H1 (cell line): Measurements from ENCODE around the gene TNFRSF14.

Experiments
- CEBPB ChIP-seq: IDR thresholded peaks from 2 replicates; pipeline ENCODE4 v1.6.1; 2012; ENCODE audit warnings: low read depth, low read length
- EP300 ChIP-seq, 2 experiments: IDR thresholded peaks; 1 replicate in 1 of 2; 2 replicates in 1 of 2; pipeline ENCODE4 v1.6.1; 2011 to 2012; ENCODE audit warnings: low read depth in 2 of 2, low read length in 2 of 2, mild to moderate bottlenecking in 2 of 2, borderline replicate concordance in 1 of 2, inconsistent platforms in 1 of 2, moderate library complexity in 1 of 2
- EZH2 ChIP-seq: fragments of 200-600 bp; sonication (generic); IDR thresholded peaks from 2 replicates; pipeline ENCODE4 v1.7.1; 2012; ENCODE audit warnings: low read depth, mild to moderate bottlenecking, moderate library complexity, low read length, inconsistent platforms; ENCODE audit not compliant: severe bottlenecking
- MAFK ChIP-seq: IDR thresholded peaks from 2 replicates; pipeline ENCODE4 v1.6.1; 2012; ENCODE audit warnings: low read depth, mild to moderate bottlenecking, improper control_type of control experiment, low read length
- PHF8 ChIP-seq: fragments of 200-600 bp; sonication (generic); conservative IDR thresholded peaks from 2 replicates; pipeline ENCODE4 v1.7.1; 2012; ENCODE audit warnings: low read depth, mild to moderate bottlenecking, inconsistent platforms, low read length, moderate library complexity
- POLR2A ChIP-seq, 2 experiments: IDR thresholded peaks; 1 replicate in 1 of 2; 2 replicates in 1 of 2; pipeline ENCODE4 v1.6.1; 2011; ENCODE audit warnings: low read depth in 2 of 2, low read length in 2 of 2, mild to moderate bottlenecking in 2 of 2; ENCODE audit errors: control extremely low read depth in 1 of 2
- RAD21 ChIP-seq, 2 experiments: IDR thresholded peaks in 1 of 2; conservative IDR thresholded peaks in 1 of 2; 2 replicates each; pipeline ENCODE4 v1.6.1; 2011; ENCODE audit warnings: low read depth in 2 of 2, low read length in 2 of 2, improper control_type of control experiment in 1 of 2, inconsistent platforms in 1 of 2, mild to moderate bottlenecking in 1 of 2, moderate library complexity in 1 of 2
- RFX5 ChIP-seq: IDR thresholded peaks from 2 replicates; pipeline ENCODE4 v1.6.1; 2011; ENCODE audit warnings: low read depth, low read length, improper control_type of control experiment, borderline replicate concordance
- SP2 ChIP-seq: IDR thresholded peaks from 2 replicates; pipeline ENCODE4 v1.6.1; 2012; ENCODE audit warnings: mild to moderate bottlenecking, low read length, inconsistent platforms
- USF2 ChIP-seq: IDR thresholded peaks from 2 replicates; pipeline ENCODE4 v1.6.1; 2011; ENCODE audit warnings: low read length, improper control_type of control experiment
- TF ChIP-seq, protein P1 (sequence below), 3 experiments: IDR thresholded peaks; 1 replicate in 2 of 3; 2 replicates in 1 of 3; pipeline versions ENCODE4 v1.5.1 to v1.6.1; 2011; ENCODE audit warnings: low read length in 3 of 3, mild to moderate bottlenecking in 3 of 3, inconsistent platforms in 2 of 3, low read depth in 1 of 3, moderate library complexity in 1 of 3; ENCODE audit not compliant: insufficient read depth in 1 of 3; ENCODE audit errors: control extremely low read depth in 1 of 3

- no peak for TF ChIP-seq POLR2A (IDR thresholded peaks at IDR 0.05; ENCODE audit: control extremely low read depth in 1 of 2, low read depth in 2 of 2, low read length in 2 of 2)
- no peak for TF ChIP-seq CEBPB
- TF ChIP-seq, protein P1, sequence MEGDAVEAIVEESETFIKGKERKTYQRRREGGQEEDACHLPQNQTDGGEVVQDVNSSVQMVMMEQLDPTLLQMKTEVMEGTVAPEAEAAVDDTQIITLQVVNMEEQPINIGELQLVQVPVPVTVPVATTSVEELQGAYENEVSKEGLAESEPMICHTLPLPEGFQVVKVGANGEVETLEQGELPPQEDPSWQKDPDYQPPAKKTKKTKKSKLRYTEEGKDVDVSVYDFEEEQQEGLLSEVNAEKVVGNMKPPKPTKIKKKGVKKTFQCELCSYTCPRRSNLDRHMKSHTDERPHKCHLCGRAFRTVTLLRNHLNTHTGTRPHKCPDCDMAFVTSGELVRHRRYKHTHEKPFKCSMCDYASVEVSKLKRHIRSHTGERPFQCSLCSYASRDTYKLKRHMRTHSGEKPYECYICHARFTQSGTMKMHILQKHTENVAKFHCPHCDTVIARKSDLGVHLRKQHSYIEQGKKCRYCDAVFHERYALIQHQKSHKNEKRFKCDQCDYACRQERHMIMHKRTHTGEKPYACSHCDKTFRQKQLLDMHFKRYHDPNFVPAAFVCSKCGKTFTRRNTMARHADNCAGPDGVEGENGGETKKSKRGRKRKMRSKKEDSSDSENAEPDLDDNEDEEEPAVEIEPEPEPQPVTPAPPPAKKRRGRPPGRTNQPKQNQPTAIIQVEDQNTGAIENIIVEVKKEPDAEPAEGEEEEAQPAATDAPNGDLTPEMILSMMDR (IDR thresholded peaks at IDR 0.05; ENCODE audit: control extremely low read depth in 1 of 3, insufficient read depth in 1 of 3, low read depth in 1 of 3, low read length in 3 of 3): no peak
- no peak for TF ChIP-seq EP300 (IDR thresholded peaks at IDR 0.05; ENCODE audit: borderline replicate concordance in 1 of 2, low read depth in 2 of 2, low read length in 2 of 2)
- TF ChIP-seq SP2: no peak
- TF ChIP-seq PHF8: no peak
- no peak for TF ChIP-seq MAFK
- no peak for TF ChIP-seq EZH2
- no peak for TF ChIP-seq USF2
- TF ChIP-seq RAD21 (IDR thresholded peaks at IDR 0.05 in 1 of 2, conservative IDR thresholded peaks at IDR 0.05 in 1 of 2; ENCODE audit: low read depth in 2 of 2, low read length in 2 of 2): no peak
- no peak for TF ChIP-seq RFX5
Measured at GRCh38 chr1:2516124-2516523, 40.0 kb upstream of the TNFRSF14 start.
